GM23338 (cell line): Measurements from ENCODE around the gene AHDC1. TPM values are rescaled to one million over a fixed set of nuclear protein-coding genes. Genes with fewer than 3 reads are reported as not detected.

Experiments used
- ATAC-seq: fragments of 200-7000 bp; cut with Tn5 transposase; 3 replicates; pipeline ENCODE4 v1.9.1; 2020
- DNase-seq: peaks from one replicate; pipeline ENCODE4 v3.0.0-alpha.2; 2015; ENCODE audit warnings: low spot score
- H2AFZ ChIP-seq: fragments of 200-600 bp; sonication (generic); 2 replicates; pipeline ENCODE4 v1.8.0; 2016; ENCODE audit warnings: antibody characterized with exemption, mild to moderate bottlenecking, moderate library complexity
- H3F3A ChIP-seq: fragments of 200-600 bp; sonication (generic); replicated peaks from 2 replicates; pipeline ENCODE4 v1.8.0; 2017; ENCODE audit warnings: antibody characterized with exemption, mixed run types, low read depth
- H3K27ac ChIP-seq: fragments of 200-600 bp; sonication (generic); 2 replicates; pipeline ENCODE4 v1.6.1; 2016; ENCODE audit warnings: low read depth
- H3K27me3 ChIP-seq: fragments of 200-600 bp; sonication (generic); 2 replicates; pipeline ENCODE4 v1.8.0; 2016; ENCODE audit warnings: mild to moderate bottlenecking, mixed run types, moderate library complexity; ENCODE audit not compliant: insufficient read depth
- H3K36me3 ChIP-seq: fragments of 200-600 bp; sonication (generic); 2 replicates; pipeline ENCODE4 v1.8.0; 2016; ENCODE audit warnings: mild to moderate bottlenecking; ENCODE audit not compliant: insufficient read depth
- H3K4me1 ChIP-seq: fragments of 200-600 bp; sonication (generic); 2 replicates; pipeline ENCODE4 v1.8.0; 2016; ENCODE audit warnings: mild to moderate bottlenecking, moderate library complexity; ENCODE audit not compliant: insufficient read depth
- H3K4me2 ChIP-seq: fragments of 200-600 bp; sonication (generic); 2 replicates; pipeline ENCODE4 v1.7.1; 2017; ENCODE audit warnings: mixed run types
- H3K4me3 ChIP-seq: fragments of 200-600 bp; sonication (generic); 2 replicates; pipeline ENCODE4 v1.6.1; 2016; ENCODE audit warnings: mixed run types
- H3K79me2 ChIP-seq: fragments of 200-600 bp; sonication (generic); replicated peaks from 2 replicates; pipeline ENCODE4 v1.8.0; 2017; ENCODE audit warnings: mild to moderate bottlenecking; ENCODE audit not compliant: insufficient read depth
- H3K9me2 ChIP-seq: fragments of 200-600 bp; sonication (generic); 2 replicates; pipeline ENCODE4 v1.8.0; 2017; ENCODE audit not compliant: insufficient read depth
- H4K20me1 ChIP-seq: fragments of 200-600 bp; sonication (generic); replicated peaks from 2 replicates; pipeline ENCODE4 v1.8.0; 2017; ENCODE audit warnings: mild to moderate bottlenecking; ENCODE audit not compliant: insufficient read depth
- H3K27ac Mint-ChIP-seq: 2 replicates; pipeline ENCODE4 v1.8.0; 2020; ENCODE audit warnings: inconsistent platforms, mild to moderate bottlenecking, moderate library complexity, mixed read lengths
- H3K27me3 Mint-ChIP-seq: 3 replicates; pipeline ENCODE4 v1.8.0; 2022; ENCODE audit warnings: low read depth, mild to moderate bottlenecking, moderate library complexity, mixed read lengths, inconsistent platforms; ENCODE audit not compliant: insufficient read depth, poor library complexity
- H3K36me3 Mint-ChIP-seq: 3 replicates; pipeline ENCODE4 v1.8.0; 2021; ENCODE audit warnings: low read depth, mild to moderate bottlenecking, inconsistent platforms, moderate library complexity, mixed read lengths
- H3K4me1 Mint-ChIP-seq: 3 replicates; pipeline ENCODE4 v1.8.0; 2020; ENCODE audit warnings: mild to moderate bottlenecking, inconsistent platforms, mixed read lengths
- H3K4me3 Mint-ChIP-seq: 3 replicates; pipeline ENCODE4 v1.8.0; 2021; ENCODE audit warnings: moderate library complexity, mild to moderate bottlenecking, inconsistent platforms, mixed read lengths
- H3K9me3 Mint-ChIP-seq: 3 replicates; pipeline ENCODE4 v1.8.0; 2020; ENCODE audit warnings: moderate library complexity, mild to moderate bottlenecking, inconsistent platforms, mixed read lengths
- CREB1 ChIP-seq: fragments of 250-450 bp; sonication (Bioruptor Pico); IDR thresholded peaks from 2 replicates; pipeline ENCODE4 v1.5.0; 2020; ENCODE audit warnings: low read depth, mild to moderate bottlenecking, moderate library complexity
- EZH2 ChIP-seq: fragments of 200-600 bp; sonication (generic); IDR thresholded peaks from one replicate; pipeline ENCODE4 v1.8.0; 2017; ENCODE audit warnings: antibody characterized with exemption, mild to moderate bottlenecking, low read depth; ENCODE audit not compliant: unreplicated experiment
- EZH2phosphoT487 ChIP-seq: fragments of 200-600 bp; sonication (generic); IDR thresholded peaks from one replicate; pipeline ENCODE4 v1.8.1; 2018; ENCODE audit warnings: antibody characterized with exemption; ENCODE audit not compliant: unreplicated experiment
- JUNB ChIP-seq: IDR thresholded peaks from one replicate; pipeline ENCODE4 v1.6.1; 2016; ENCODE audit warnings: antibody characterized with exemption; ENCODE audit not compliant: unreplicated experiment
- NANOG ChIP-seq: IDR thresholded peaks from 2 replicates; pipeline ENCODE4 v1.6.1; 2016; ENCODE audit warnings: antibody characterized with exemption, borderline replicate concordance
- POLR2AphosphoS5 ChIP-seq: IDR thresholded peaks from 2 replicates; pipeline ENCODE4 v1.6.1; 2016; ENCODE audit warnings: antibody characterized with exemption, low read depth
- STAT1 ChIP-seq: IDR thresholded peaks from one replicate; pipeline ENCODE4 v1.6.1; 2016; ENCODE audit warnings: antibody characterized with exemption; ENCODE audit not compliant: unreplicated experiment
- ZNF114 ChIP-seq: fragments of 250-450 bp; sonication (Bioruptor Pico); IDR thresholded peaks from 2 replicates; pipeline ENCODE4 v1.5.0; 2020; ENCODE audit warnings: mild to moderate bottlenecking, moderate library complexity
- ZNF331 ChIP-seq: fragments of 250-450 bp; sonication (Bioruptor Pico); IDR thresholded peaks from 2 replicates; pipeline ENCODE4 v1.5.0; 2020; ENCODE audit warnings: low read depth, mild to moderate bottlenecking, moderate library complexity
- polyA plus RNA-seq: library from polyadenylated mRNA; unstranded; fragments of >200 nt; fragmentation: Nextera tagmentation; extraction: Ambion mirVana; gene quantifications from 2 replicates; pipeline ENCODE4 v1.2.1, GENCODE V29; 2016
- total RNA-seq: library from RNA; depleted of rRNA; stranded (reverse); fragments of >200 nt; shearing (Covaris generic); gene quantifications from 2 replicates; pipeline ENCODE4 v1.2.3, GENCODE V29; 2014
- TF ChIP-seq, protein P1 (sequence below): IDR thresholded peaks from 2 replicates; pipeline ENCODE4 v1.6.1; 2016; ENCODE audit warnings: antibody characterized with exemption
- TF ChIP-seq, protein P2 (sequence below), 2 experiments: fragments of 200-600 bp in 1 of 2; sonication (generic) in 1 of 2; conservative IDR thresholded peaks; 2 replicates each; pipeline versions ENCODE4 v1.5.1 to v1.6.1; 2016 to 2017; ENCODE audit warnings: antibody characterized with exemption in 2 of 2, low read depth in 2 of 2, mild to moderate bottlenecking in 2 of 2, moderate library complexity in 1 of 2
- TF ChIP-seq, protein P3 (sequence below): IDR thresholded peaks from one replicate; pipeline ENCODE4 v1.6.1; 2018; ENCODE audit warnings: antibody characterized with exemption; ENCODE audit not compliant: unreplicated experiment
- TF ChIP-seq, protein P4 (sequence below): fragments of 250-450 bp; sonication (Bioruptor Pico); IDR thresholded peaks from 2 replicates; pipeline ENCODE4 v1.5.0; 2020; ENCODE audit warnings: mild to moderate bottlenecking, moderate library complexity

Gene AHDC1
- total and polyA plus RNA-seq, 2 experiments from 2014 or later = 8.3 to 22.2 TPM

DNA sequence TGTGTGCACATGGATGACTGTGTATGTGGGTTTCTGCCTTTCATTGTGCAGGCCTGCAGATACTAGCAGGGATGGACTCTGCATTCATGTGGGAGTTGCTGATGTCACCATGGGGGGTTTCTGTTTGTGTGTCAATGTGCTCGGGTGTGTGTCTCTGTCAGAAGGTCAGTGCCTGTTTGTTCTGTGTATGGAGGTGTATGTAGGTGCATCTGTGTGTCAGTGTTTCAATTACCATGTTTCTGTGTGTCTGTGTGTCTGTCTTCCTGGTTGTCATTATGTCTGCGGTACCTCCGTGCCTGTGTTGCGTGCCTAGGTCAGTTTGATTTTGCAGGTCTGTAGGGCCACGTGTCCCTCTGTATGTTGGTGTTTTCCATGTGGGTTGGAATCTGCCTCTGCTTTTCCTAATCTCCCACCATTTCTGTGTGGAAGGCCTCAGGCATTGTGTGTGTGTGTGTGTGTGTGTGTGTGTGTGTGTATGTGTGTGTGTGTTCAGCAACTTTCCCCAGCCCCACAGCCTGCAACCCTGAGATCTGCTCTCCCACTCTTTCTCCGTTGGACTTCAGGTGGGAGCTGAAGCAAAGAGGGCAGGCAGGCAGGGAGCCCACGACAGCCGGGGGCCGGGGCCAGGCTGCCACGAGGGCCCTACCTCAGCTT, 77.2 kb downstream of the AHDC1 start:
- TF ChIP-seq, protein P1, sequence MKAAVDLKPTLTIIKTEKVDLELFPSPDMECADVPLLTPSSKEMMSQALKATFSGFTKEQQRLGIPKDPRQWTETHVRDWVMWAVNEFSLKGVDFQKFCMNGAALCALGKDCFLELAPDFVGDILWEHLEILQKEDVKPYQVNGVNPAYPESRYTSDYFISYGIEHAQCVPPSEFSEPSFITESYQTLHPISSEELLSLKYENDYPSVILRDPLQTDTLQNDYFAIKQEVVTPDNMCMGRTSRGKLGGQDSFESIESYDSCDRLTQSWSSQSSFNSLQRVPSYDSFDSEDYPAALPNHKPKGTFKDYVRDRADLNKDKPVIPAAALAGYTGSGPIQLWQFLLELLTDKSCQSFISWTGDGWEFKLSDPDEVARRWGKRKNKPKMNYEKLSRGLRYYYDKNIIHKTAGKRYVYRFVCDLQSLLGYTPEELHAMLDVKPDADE = no peak
- TF ChIP-seq, protein P2, sequence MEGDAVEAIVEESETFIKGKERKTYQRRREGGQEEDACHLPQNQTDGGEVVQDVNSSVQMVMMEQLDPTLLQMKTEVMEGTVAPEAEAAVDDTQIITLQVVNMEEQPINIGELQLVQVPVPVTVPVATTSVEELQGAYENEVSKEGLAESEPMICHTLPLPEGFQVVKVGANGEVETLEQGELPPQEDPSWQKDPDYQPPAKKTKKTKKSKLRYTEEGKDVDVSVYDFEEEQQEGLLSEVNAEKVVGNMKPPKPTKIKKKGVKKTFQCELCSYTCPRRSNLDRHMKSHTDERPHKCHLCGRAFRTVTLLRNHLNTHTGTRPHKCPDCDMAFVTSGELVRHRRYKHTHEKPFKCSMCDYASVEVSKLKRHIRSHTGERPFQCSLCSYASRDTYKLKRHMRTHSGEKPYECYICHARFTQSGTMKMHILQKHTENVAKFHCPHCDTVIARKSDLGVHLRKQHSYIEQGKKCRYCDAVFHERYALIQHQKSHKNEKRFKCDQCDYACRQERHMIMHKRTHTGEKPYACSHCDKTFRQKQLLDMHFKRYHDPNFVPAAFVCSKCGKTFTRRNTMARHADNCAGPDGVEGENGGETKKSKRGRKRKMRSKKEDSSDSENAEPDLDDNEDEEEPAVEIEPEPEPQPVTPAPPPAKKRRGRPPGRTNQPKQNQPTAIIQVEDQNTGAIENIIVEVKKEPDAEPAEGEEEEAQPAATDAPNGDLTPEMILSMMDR (conservative IDR thresholded peaks at IDR 0.05; ENCODE audit: low read depth in 2 of 2) = no peak
- TF ChIP-seq POLR2AphosphoS5 = no peak
- TF ChIP-seq JUNB = no peak
- TF ChIP-seq STAT1 = no peak
- TF ChIP-seq EZH2phosphoT487 = no peak
- no peak for TF ChIP-seq NANOG
- TF ChIP-seq, protein P3, sequence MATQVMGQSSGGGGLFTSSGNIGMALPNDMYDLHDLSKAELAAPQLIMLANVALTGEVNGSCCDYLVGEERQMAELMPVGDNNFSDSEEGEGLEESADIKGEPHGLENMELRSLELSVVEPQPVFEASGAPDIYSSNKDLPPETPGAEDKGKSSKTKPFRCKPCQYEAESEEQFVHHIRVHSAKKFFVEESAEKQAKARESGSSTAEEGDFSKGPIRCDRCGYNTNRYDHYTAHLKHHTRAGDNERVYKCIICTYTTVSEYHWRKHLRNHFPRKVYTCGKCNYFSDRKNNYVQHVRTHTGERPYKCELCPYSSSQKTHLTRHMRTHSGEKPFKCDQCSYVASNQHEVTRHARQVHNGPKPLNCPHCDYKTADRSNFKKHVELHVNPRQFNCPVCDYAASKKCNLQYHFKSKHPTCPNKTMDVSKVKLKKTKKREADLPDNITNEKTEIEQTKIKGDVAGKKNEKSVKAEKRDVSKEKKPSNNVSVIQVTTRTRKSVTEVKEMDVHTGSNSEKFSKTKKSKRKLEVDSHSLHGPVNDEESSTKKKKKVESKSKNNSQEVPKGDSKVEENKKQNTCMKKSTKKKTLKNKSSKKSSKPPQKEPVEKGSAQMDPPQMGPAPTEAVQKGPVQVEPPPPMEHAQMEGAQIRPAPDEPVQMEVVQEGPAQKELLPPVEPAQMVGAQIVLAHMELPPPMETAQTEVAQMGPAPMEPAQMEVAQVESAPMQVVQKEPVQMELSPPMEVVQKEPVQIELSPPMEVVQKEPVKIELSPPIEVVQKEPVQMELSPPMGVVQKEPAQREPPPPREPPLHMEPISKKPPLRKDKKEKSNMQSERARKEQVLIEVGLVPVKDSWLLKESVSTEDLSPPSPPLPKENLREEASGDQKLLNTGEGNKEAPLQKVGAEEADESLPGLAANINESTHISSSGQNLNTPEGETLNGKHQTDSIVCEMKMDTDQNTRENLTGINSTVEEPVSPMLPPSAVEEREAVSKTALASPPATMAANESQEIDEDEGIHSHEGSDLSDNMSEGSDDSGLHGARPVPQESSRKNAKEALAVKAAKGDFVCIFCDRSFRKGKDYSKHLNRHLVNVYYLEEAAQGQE = no peak
- TF ChIP-seq ZNF114 (CRISPR knock-in tag) = no peak
- TF ChIP-seq, protein P4, sequence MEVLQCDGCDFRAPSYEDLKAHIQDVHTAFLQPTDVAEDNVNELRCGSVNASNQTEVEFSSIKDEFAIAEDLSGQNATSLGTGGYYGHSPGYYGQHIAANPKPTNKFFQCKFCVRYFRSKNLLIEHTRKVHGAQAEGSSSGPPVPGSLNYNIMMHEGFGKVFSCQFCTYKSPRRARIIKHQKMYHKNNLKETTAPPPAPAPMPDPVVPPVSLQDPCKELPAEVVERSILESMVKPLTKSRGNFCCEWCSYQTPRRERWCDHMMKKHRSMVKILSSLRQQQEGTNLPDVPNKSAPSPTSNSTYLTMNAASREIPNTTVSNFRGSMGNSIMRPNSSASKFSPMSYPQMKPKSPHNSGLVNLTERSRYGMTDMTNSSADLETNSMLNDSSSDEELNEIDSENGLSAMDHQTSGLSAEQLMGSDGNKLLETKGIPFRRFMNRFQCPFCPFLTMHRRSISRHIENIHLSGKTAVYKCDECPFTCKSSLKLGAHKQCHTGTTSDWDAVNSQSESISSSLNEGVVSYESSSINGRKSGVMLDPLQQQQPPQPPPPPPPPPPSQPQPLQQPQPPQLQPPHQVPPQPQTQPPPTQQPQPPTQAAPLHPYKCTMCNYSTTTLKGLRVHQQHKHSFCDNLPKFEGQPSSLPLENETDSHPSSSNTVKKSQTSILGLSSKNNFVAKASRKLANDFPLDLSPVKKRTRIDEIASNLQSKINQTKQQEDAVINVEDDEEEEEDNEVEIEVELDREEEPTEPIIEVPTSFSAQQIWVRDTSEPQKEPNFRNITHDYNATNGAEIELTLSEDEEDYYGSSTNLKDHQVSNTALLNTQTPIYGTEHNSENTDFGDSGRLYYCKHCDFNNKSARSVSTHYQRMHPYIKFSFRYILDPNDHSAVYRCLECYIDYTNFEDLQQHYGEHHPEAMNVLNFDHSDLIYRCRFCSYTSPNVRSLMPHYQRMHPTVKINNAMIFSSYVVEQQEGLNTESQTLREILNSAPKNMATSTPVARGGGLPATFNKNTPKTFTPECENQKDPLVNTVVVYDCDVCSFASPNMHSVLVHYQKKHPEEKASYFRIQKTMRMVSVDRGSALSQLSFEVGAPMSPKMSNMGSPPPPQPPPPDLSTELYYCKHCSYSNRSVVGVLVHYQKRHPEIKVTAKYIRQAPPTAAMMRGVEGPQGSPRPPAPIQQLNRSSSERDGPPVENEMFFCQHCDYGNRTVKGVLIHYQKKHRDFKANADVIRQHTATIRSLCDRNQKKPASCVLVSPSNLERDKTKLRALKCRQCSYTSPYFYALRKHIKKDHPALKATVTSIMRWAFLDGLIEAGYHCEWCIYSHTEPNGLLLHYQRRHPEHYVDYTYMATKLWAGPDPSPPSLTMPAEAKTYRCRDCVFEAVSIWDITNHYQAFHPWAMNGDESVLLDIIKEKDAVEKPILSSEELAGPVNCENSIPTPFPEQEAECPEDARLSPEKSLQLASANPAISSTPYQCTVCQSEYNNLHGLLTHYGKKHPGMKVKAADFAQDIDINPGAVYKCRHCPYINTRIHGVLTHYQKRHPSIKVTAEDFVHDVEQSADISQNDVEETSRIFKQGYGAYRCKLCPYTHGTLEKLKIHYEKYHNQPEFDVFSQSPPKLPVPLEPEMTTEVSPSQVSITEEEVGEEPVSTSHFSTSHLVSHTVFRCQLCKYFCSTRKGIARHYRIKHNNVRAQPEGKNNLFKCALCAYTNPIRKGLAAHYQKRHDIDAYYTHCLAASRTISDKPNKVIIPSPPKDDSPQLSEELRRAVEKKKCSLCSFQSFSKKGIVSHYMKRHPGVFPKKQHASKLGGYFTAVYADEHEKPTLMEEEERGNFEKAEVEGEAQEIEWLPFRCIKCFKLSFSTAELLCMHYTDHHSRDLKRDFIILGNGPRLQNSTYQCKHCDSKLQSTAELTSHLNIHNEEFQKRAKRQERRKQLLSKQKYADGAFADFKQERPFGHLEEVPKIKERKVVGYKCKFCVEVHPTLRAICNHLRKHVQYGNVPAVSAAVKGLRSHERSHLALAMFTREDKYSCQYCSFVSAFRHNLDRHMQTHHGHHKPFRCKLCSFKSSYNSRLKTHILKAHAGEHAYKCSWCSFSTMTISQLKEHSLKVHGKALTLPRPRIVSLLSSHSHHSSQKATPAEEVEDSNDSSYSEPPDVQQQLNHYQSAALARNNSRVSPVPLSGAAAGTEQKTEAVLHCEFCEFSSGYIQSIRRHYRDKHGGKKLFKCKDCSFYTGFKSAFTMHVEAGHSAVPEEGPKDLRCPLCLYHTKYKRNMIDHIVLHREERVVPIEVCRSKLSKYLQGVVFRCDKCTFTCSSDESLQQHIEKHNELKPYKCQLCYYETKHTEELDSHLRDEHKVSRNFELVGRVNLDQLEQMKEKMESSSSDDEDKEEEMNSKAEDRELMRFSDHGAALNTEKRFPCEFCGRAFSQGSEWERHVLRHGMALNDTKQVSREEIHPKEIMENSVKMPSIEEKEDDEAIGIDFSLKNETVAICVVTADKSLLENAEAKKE (CRISPR knock-in tag) = no peak
- no peak for TF ChIP-seq ZNF331 (CRISPR knock-in tag)
- no peak for TF ChIP-seq EZH2
- no peak for TF ChIP-seq CREB1 (CRISPR knock-in tag)
- peaks cover 7% of the 10 kb centered on the region; the same call in 1 of the 2 replicates for H3K27me3 ChIP-seq
- H3K36me3 Mint-ChIP-seq = no peaks in the 10 kb centered on the region
- H3K79me2 ChIP-seq = no peaks in the 10 kb centered on the region
- H3K4me3 Mint-ChIP-seq = peak overlapping the region; percentile 66
- no peaks in the 10 kb centered on the region for H4K20me1 ChIP-seq
- H3K4me2 ChIP-seq = peak overlapping the region; percentile 95
- no peak for DNase-seq
- no peaks in the 10 kb centered on the region for H3K9me3 Mint-ChIP-seq
- no peak overlapping the region for H3K27ac ChIP-seq
- no peaks in the 10 kb centered on the region for H3K36me3 ChIP-seq
- H2AFZ ChIP-seq = no peak overlapping the region
- no peak for ATAC-seq
- H3K4me3 ChIP-seq = peak overlapping the region; percentile 78
- peak overlapping the region; percentile 63 for H3K27ac Mint-ChIP-seq
- peaks cover 22% of the 10 kb centered on the region for H3K27me3 Mint-ChIP-seq
- H3K9me2 ChIP-seq = no peaks in the 10 kb centered on the region
- peaks cover 56% of the 10 kb centered on the region for H3K4me1 ChIP-seq
- H3F3A ChIP-seq = peaks cover 39% of the 10 kb centered on the region
- peaks cover 63% of the 10 kb centered on the region for H3K4me1 Mint-ChIP-seq
